Bronchial epithelial cell (primary cell): ENCODE measurements around the gene SLC35E3. TPM values are rescaled to one million over a fixed set of nuclear protein-coding genes. Genes with fewer than 3 reads are reported as not detected.
"Not testable (repeated sequence)": the region's sequence is repeated elsewhere in the genome, so short reads cannot be mapped to it uniquely, and the experiment has no call there.

ENCODE experiments used
- DNase-seq: peaks from one replicate; pipeline ENCODE4 v3.0.0-alpha.2; 2010; ENCODE audit warnings: low read depth
- FAIRE-seq: peaks from 2 replicates; lab custom pipeline; 2011; peaks lifted over from hg19 to GRCh38; lab: Jason Lieb, UNC
- H3K27me3 ChIP-seq: 2 replicates; pipeline ENCODE4 v1.5.1; 2011; ENCODE audit warnings: low read length; ENCODE audit not compliant: control insufficient read depth, insufficient read depth
- H3K36me3 ChIP-seq: 2 replicates; pipeline ENCODE4 v1.5.1; 2011; ENCODE audit warnings: low read length; ENCODE audit not compliant: control insufficient read depth, insufficient read depth
- H3K4me3 ChIP-seq: 2 replicates; pipeline ENCODE4 v1.5.1; 2011; ENCODE audit warnings: mild to moderate bottlenecking, low read depth, low read length, control low read depth
- total RNA-seq: library from RNA; depleted of rRNA; stranded (reverse); fragments of >200 nt; gene quantifications from 2 replicates; pipeline ENCODE4 v1.2.1, GENCODE V29; 2014
- TF ChIP-seq, protein P1 (sequence below): IDR thresholded peaks from 2 replicates; pipeline ENCODE4 v1.5.1; 2011; ENCODE audit warnings: mild to moderate bottlenecking, moderate library complexity, low read length, control low read depth, inconsistent platforms; ENCODE audit not compliant: insufficient read depth, severe bottlenecking

SLC35E3 gene
- total RNA-seq, 1 donor from 2014 or later, result 3.2 TPM

DNA sequence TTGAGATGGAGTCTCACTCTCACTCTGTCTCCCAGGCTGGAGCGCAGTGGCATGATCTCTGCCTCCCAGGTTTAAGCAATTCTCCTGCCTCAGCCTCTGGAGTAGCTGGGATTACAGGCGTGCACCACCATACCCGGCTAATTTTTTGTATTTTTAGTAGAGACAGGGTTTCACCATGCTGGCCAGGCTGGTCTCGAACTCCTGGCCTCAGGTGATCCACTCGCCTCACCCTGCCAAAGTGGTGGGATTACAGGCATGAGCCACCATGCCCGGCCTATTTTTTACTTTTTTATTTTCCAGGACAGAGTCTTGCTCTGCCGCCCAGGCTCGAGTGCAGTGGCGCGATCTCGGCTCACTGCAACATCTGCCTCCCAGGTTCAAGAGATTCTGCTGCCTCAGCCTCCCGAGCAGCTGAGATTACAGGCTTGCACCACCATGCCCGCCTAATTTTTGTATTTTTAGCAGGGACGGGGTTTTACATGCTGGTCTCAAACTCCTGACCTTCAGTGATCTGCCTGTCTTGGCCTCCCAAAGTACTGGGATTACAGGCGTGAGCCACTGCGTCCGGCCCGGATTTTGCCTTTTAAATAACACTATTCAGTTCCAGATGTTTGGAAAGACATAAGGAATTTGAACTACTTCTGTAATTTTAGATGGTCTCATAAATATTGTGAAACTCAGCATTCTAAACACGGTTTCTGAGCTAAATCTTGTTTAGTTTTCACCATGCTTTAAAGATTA, 57.1 kb downstream of the SLC35E3 start:
- H3K36me3 ChIP-seq, DNase-seq, H3K4me3 ChIP-seq, FAIRE-seq, H3K27me3 ChIP-seq: not testable (repeated sequence)

GRCh38 chr12:68803948-68804656, 58.1 kb downstream of the SLC35E3 start:
- TF ChIP-seq, protein P1, sequence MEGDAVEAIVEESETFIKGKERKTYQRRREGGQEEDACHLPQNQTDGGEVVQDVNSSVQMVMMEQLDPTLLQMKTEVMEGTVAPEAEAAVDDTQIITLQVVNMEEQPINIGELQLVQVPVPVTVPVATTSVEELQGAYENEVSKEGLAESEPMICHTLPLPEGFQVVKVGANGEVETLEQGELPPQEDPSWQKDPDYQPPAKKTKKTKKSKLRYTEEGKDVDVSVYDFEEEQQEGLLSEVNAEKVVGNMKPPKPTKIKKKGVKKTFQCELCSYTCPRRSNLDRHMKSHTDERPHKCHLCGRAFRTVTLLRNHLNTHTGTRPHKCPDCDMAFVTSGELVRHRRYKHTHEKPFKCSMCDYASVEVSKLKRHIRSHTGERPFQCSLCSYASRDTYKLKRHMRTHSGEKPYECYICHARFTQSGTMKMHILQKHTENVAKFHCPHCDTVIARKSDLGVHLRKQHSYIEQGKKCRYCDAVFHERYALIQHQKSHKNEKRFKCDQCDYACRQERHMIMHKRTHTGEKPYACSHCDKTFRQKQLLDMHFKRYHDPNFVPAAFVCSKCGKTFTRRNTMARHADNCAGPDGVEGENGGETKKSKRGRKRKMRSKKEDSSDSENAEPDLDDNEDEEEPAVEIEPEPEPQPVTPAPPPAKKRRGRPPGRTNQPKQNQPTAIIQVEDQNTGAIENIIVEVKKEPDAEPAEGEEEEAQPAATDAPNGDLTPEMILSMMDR, result no peak
- H3K27me3 ChIP-seq, result no peaks in the 10 kb centered on the region
- no peak overlapping the region for H3K4me3 ChIP-seq
- FAIRE-seq (no peak), DNase-seq (no peak)
- H3K36me3 ChIP-seq, result no peaks in the 10 kb centered on the region

- Histone ChIP-seq H3K4me3 (no peak overlapping the region), H3K36me3 (peaks cover 2% of the 10 kb centered on the region), H3K27me3 (no peaks in the 10 kb centered on the region)
- FAIRE-seq, result no peak
- TF ChIP-seq, protein P1, result no peak
- DNase-seq, result no peak
Observed at GRCh38 chr12:68804657-68805591, 58.9 kb downstream of the SLC35E3 start.

DNA sequence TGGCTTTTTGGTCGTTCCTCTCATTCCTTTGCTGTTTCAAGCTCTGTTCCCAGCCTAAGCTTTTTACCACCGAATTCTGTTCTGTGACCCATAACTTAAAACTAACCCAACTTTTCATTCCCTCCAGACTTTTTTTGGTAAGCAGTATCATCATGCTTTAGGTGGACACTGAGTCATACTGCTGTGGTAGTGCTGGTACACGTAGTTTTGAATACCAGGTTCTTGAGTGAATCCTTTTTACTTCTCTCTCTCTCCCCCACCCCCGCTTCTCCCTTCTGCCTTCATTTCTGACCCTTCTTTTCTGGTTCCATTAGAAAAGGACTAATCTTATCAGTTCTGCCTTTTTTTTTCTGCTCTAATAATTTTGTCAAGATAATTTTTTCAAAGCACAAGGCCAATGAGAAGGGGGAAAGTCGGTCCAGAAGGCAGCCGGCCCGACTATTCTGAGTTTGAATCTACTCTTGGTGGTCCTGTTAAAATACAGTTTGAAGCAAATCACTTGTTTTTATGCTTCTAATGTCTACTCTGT, 59.7 kb downstream of the SLC35E3 start:
- FAIRE-seq (no peak), DNase-seq (peak; percentile 78)
- TF ChIP-seq, protein P1, result no peak
- Histone ChIP-seq H3K4me3 (no peak overlapping the region), H3K36me3 (peaks cover 2% of the 10 kb centered on the region), H3K27me3 (no peaks in the 10 kb centered on the region)

GRCh38 chr12:68806488-68807237, 60.7 kb downstream of the SLC35E3 start:
- DNase-seq, result peak; percentile 31
- H3K27me3 ChIP-seq, result no peaks in the 10 kb centered on the region
- FAIRE-seq, result no peak
- H3K4me3 ChIP-seq, result no peak overlapping the region
- peaks cover 2% of the 10 kb centered on the region for H3K36me3 ChIP-seq
- TF ChIP-seq, protein P1, result no peak

DNA sequence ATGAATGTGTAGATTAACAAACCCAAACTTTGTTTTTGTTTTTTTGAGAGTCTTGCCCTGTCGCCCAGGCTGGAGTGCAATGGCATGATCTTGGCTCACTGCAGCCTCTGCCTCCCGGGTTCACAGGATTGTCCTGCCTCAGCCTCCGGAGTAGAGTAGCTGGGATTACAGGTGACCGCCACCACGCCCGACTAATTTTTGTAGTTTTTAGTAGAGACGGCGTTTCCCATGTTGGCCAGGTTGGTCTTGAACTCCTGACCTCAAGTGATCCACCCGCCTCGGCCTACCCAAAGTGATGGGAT, 61.2 kb downstream of the SLC35E3 start:
- not testable (repeated sequence) for FAIRE-seq, H3K27me3 ChIP-seq, H3K36me3 ChIP-seq, DNase-seq
- H3K4me3 ChIP-seq, result peak overlapping the region; percentile 96
